GM21515 (cell line): Measurements from ENCODE around the gene TMEM51.

Experiments
- ATAC-seq: cut with Tn5 transposase; IDR thresholded peaks from one replicate; pipeline ENCODE4 v1.9.1; 2021; ENCODE audit not compliant: unreplicated experiment

Gene TMEM51

GRCh38 chr1:15264769-15265168 is 111.2 kb downstream of the TMEM51 start:
- no peak for ATAC-seq
